Muscle of leg (tissue), 11 donors: ENCODE results near the gene NSD1. TPM values are rescaled to one million over a fixed set of nuclear protein-coding genes. Genes with fewer than 3 reads are reported as not detected.
"Not testable (repeated sequence)": the region's sequence is repeated elsewhere in the genome, so short reads cannot be mapped to it uniquely, and the experiment has no call there.

ENCODE experiments used
- DNase-seq: peaks from one replicate; pipeline ENCODE4 v3.0.0; 2013
- H3K27ac ChIP-seq: one replicate; pipeline ENCODE4 v1.5.1; 2013; ENCODE audit warnings: mild to moderate bottlenecking, low read length, control low read depth
- H3K27me3 ChIP-seq: one replicate; pipeline ENCODE4 v1.6.1; 2013; ENCODE audit warnings: low read length; ENCODE audit not compliant: control insufficient read depth, insufficient read depth
- H3K36me3 ChIP-seq: one replicate; pipeline ENCODE4 v1.6.1; 2013; ENCODE audit warnings: low read length; ENCODE audit not compliant: control insufficient read depth, insufficient read depth
- H3K4me1 ChIP-seq: one replicate; pipeline ENCODE4 v1.6.1; 2013; ENCODE audit warnings: low read length; ENCODE audit not compliant: control insufficient read depth, insufficient read depth
- H3K4me3 ChIP-seq: one replicate; pipeline ENCODE4 v1.5.1; 2013; ENCODE audit warnings: low read length, control low read depth
- H3K9me3 ChIP-seq: replicated peaks from 2 replicates; pipeline ENCODE4 v1.6.1; 2013; ENCODE audit warnings: low read depth, low read length; ENCODE audit not compliant: control insufficient read depth
- WGBS: methylation state at CpG from one replicate; pipeline ENCODE4 v1.1.5; 2013; ENCODE audit warnings: missing lambda C conversion rate; ENCODE audit not compliant: insufficient coverage; 5-methylcytosine and 5-hydroxymethylcytosine counted together
- polyA plus RNA-seq, 8 donors: library from polyadenylated mRNA; unstranded; fragments of 120-200 nt; gene quantifications; one replicate each; pipeline versions ENCODE4 v1.2.1 to v1.2.3, GENCODE V29; 2013; ENCODE audit warnings: inconsistent platforms in 1 of 8, low replicate concordance in 1 of 8; ENCODE audit not compliant: insufficient read length in 8 of 8, insufficient read depth in 1 of 8
- total RNA-seq: library from RNA; stranded (reverse); fragments of 120-200 nt; gene quantifications from one replicate; pipeline ENCODE4 v1.2.4, GENCODE V29; 2013

Gene NSD1
- total and polyA plus RNA-seq, 9 donors: 28.2 to 63.6 (median 43.6) TPM

DNA sequence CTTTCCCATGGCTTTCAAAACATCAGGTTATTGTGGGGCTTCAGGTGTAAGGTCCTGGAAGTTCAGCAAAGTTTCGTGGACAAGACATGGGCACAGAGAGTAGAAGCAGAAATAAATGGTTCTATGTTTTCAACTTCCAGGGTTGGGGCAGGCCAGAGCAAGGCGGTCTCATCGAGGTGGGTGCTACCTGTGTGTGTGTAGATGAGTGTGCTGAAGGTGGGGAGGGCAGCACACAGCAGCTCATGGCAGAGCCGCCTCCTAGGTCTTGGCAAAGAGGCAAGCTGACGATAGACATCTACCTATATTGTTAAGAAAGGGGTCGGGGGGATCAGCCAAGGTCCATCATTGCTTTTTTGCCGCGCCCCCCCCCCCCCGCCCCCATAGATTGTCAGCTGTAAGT, 166.1 kb downstream of the NSD1 start:
- Histone ChIP-seq H3K4me1 (peaks cover 54% of the 10 kb centered on the region), H3K9me3 (no peaks in the 10 kb centered on the region), H3K4me3 (no peak overlapping the region), H3K27me3 (no peaks in the 10 kb centered on the region), H3K27ac (peak overlapping the region; percentile 81), H3K36me3 (peaks cover 50% of the 10 kb centered on the region)
- 94% methylated on average over 3 of the region's 9 CpGs for WGBS
- no peak for DNase-seq

GRCh38 chr5:177300236-177300880, 166.8 kb downstream of the NSD1 start:
- Histone ChIP-seq H3K4me3 (no peak overlapping the region), H3K27ac (peak overlapping the region; percentile 81), H3K4me1 (peaks cover 59% of the 10 kb centered on the region), H3K36me3 (peaks cover 48% of the 10 kb centered on the region), H3K9me3 (no peaks in the 10 kb centered on the region), H3K27me3 (no peaks in the 10 kb centered on the region)
- no CpG with 5 or more reads among the region's 4 CpGs for WGBS
- DNase-seq: peak; percentile 88

DNA sequence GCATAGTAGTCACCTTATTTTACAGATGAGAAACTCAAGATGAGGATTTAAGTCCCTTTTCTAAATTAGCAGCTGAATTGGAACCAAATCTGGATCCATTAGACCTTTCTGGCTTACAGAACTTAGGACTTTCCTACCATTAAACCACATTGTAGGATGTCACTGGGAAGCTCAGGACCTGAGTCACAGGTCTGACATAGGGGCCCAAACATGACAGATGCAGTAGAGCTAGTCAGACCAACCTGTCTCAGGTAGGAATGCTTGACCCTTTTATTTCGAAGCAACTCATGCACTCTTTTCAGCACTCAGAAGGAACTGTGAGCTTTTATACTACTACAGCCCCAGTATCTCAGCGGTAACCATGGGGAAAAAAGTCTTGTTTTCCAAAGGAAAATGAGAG, 167.4 kb downstream of the NSD1 start:
- Histone ChIP-seq H3K4me3 (no peak overlapping the region), H3K9me3 (no peaks in the 10 kb centered on the region), H3K27me3 (no peaks in the 10 kb centered on the region), H3K36me3 (peaks cover 48% of the 10 kb centered on the region), H3K4me1 (peaks cover 59% of the 10 kb centered on the region), H3K27ac (peak overlapping the region; percentile 81)
- no peak for DNase-seq
- WGBS: no CpG with 5 or more reads among the region's 2 CpGs

GRCh38 chr5:177301503-177302165, 168.1 kb downstream of the NSD1 start:
- 70% methylated on average over 7 of the region's 7 CpGs for WGBS
- peaks cover 55% of the 10 kb centered on the region for H3K4me1 ChIP-seq
- DNase-seq: peak; percentile 40
- H3K27ac ChIP-seq: no peak overlapping the region
- no peaks in the 10 kb centered on the region for H3K27me3 ChIP-seq
- H3K9me3 ChIP-seq: no peaks in the 10 kb centered on the region
- H3K36me3 ChIP-seq: peaks cover 48% of the 10 kb centered on the region
- H3K4me3 ChIP-seq: no peak overlapping the region

DNA sequence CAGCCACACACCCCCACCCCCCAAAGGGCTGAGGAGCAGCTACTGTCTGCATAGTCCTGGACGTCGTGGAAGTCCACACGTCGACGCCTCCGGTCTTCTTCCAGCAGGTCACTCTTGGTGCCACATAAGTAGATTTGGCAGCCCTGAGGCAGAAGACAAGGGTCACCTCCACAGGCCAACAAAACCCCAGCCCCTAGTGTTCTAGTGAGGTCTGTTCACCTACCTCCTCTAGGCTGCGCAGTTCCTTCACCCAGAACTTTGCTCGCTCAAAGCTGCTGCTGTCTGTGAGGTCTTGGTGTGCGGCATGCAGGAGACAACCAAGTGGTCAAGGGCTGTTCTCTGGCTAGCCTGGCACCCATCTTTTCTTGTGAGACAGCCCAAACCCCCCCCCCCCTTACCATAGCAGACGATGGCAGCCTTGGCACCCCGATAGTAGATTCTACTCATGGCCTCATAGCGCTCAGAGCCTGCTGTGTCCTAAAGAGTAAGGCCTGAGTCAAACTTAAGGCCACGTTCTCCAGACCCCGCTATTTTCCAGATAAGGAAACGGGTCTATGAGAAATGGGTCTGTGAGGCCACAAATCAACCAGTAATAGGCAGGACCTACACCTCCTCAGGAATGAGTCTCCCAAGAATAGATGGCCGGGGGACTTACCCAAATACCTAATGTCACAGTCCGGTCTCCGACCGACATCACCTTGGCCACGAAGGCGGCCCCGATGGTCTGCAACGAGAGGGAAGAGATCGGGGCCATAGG, 169.0 kb downstream of the NSD1 start:
- Histone ChIP-seq H3K4me3 (peak overlapping the region; percentile 96), H3K4me1 (peaks cover 59% of the 10 kb centered on the region), H3K36me3 (peaks cover 53% of the 10 kb centered on the region), H3K27me3 (no peaks in the 10 kb centered on the region), H3K27ac (peak overlapping the region; percentile 86), H3K9me3 (no peaks in the 10 kb centered on the region)
- no peak for DNase-seq
- WGBS: 22% methylated on average over 11 of the region's 24 CpGs

DNA sequence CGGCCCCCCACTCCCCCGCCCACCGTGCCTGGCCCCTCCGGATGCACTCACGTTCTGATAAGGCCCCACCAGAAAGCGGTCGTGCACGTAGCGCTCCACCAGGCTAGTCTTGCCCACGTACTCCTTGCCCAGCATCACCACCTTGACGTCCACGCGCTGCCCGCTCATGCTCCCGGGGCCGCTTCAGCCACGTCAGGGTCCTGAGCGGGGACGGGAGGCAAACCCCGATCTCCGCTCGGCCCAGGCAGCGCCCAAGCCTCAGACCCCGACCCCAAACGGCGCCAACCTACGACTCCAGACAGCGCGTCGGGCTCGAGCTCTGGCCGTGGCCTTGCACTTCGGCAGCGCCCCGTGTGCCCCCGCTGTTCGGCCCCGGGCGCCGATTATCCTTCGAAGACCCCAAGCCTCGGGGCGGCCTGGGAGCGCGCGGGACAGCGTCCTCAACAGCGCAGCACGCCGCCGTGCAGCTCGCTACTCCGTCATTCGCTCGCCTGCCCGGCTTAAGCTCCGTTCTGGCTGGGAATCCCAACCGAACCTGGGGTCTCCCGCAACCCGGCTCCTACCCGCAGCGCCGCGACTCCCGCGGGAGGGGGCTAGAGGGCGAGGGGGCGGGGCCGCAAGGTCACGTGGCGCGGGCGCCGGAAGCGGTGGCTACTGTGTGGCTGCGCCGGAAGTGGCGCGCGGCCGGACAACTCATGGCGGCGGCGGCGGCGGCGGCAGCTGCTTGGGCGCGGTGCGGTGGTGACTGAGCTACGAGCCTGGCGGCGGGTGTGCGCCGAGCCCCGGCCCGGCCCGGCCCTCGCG, 169.8 kb downstream of the NSD1 start, which contains the start of the genes PRELID1 and RAB24:
PRELID1 (plus strand) TSS at position 679 of the 804 bp plus-strand sequence. CDS start 187 bp downstream, outside the sequence.
RAB24 (minus strand) TSS at position 599 of the 804 bp plus-strand sequence; CDS start at position 168, 431 bp downstream.
- Histone ChIP-seq H3K27ac (peak within 1 kb of the TSS; percentile 86), H3K4me3 (peak within 1 kb of the TSS; percentile 96), H3K4me1 (peaks cover 63% of the 10 kb centered on the region), H3K36me3 (peaks cover 54% of the 10 kb centered on the region), H3K9me3 (no peaks in the 10 kb centered on the region), H3K27me3 (no peaks in the 10 kb centered on the region)
- under 1% methylated on average over 100 of the region's 100 CpGs for WGBS
- peak; percentile 94 for DNase-seq

- H3K4me1 ChIP-seq: peaks cover 67% of the 10 kb centered on the region
- peaks cover 52% of the 10 kb centered on the region for H3K36me3 ChIP-seq
- peak overlapping the region; percentile 96 for H3K4me3 ChIP-seq
- no peak for DNase-seq
- H3K9me3 ChIP-seq: no peaks in the 10 kb centered on the region
- H3K27ac ChIP-seq: peak overlapping the region; percentile 85
- no peaks in the 10 kb centered on the region for H3K27me3 ChIP-seq
- WGBS: 1% methylated on average over 25 of the region's 25 CpGs
Measured at GRCh38 chr5:177303925-177304391, 170.4 kb downstream of the NSD1 start.

- no peak for DNase-seq
- WGBS: 20% methylated on average over 3 of the region's 19 CpGs
- Histone ChIP-seq H3K9me3 (no peaks in the 10 kb centered on the region), H3K4me1 (peaks cover 69% of the 10 kb centered on the region), H3K4me3 (peak overlapping the region; percentile 96), H3K27ac (peak overlapping the region; percentile 85), H3K27me3 (no peaks in the 10 kb centered on the region), H3K36me3 (peaks cover 53% of the 10 kb centered on the region)
Measured at GRCh38 chr5:177304392-177305119, 171.0 kb downstream of the NSD1 start.

- not testable (repeated sequence) for DNase-seq, H3K4me3 ChIP-seq
Measured at GRCh38 chr5:177306103-177306640, 172.6 kb downstream of the NSD1 start.

More at GRCh38 chr5:177306103-177306640, 172.6 kb downstream of the NSD1 start:
- H3K27me3 ChIP-seq, H3K9me3 ChIP-seq, H3K27ac ChIP-seq: not testable (repeated sequence)
- Histone ChIP-seq H3K36me3 (peaks cover 61% of the 10 kb centered on the region), H3K4me1 (peaks cover 71% of the 10 kb centered on the region)
- 86% methylated on average over 6 of the region's 11 CpGs for WGBS
